Bone marrow (tissue), 2 donors: ENCODE results near the gene COMMD10.
A peak's percentile ranks its signal among the peaks of the same experiment; 100 is the strongest.
"Not testable (repeated sequence)": the region's sequence is repeated elsewhere in the genome, so short reads cannot be mapped to it uniquely, and the experiment has no call there.

Experiments used
- DNase-seq, 2 donors: peaks; one replicate each; lab custom pipeline; 2025; lab: John Stamatoyannopoulos, UW

COMMD10 gene

GRCh38 chr5:116084871-116085715, at the start of gene COMMD10:
Gene COMMD10 (plus strand): TSS chr5:116085025.
- DNase-seq = peak; percentile 51 to 55

GRCh38 chr5:116035123-116035522, 49.7 kb upstream of the COMMD10 start:
- no peak for DNase-seq

DNA sequence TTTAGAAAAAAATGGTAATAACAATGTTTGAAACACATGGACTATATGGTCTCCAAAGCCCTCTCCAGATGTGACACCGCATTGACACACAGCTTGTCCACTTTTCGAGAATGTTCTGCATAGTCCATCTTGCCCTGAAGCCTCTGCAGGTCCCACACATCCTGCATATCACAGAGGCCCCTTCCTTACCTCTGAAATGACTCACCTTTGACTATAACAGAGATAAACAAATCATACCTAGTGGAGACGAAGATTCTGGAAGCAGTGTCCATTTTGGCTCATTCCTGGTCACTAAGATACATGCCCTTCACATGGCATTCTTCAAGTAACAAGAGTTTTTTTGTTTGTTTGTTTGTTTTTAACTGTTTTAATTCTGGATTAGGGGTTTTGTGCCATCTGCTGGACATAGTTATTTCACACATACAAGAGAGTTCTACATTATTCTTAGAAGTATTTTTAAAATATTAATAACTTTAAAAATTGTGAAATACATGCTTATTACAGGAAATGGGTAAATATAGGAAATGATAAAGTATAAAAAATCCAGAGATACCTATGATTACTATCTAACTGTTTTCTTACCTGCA, 47.5 kb upstream of the COMMD10 start:
- DNase-seq = no peak

GRCh38 chr5:116038817-116039216, 46.0 kb upstream of the COMMD10 start:
- no peak for DNase-seq

DNA sequence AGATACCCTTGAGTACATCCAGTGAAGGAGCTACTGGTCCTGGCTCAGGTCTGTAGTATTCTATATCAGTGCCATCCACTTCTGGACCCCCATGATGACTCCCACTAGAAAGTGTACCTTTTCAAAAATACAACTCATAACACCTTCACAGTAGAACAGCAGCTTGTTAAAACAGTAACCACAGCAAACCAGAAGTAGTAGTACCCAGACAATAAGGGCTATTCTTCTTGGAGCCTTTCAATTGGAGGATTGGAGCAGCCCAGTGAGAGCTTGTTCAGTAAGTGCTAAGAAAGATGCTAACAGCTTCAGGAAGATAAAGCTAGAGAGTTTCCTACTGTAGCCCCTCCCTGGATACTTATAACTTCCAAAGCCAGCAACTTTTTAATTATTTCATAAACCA, 42.5 kb upstream of the COMMD10 start:
- no peak for DNase-seq

DNA sequence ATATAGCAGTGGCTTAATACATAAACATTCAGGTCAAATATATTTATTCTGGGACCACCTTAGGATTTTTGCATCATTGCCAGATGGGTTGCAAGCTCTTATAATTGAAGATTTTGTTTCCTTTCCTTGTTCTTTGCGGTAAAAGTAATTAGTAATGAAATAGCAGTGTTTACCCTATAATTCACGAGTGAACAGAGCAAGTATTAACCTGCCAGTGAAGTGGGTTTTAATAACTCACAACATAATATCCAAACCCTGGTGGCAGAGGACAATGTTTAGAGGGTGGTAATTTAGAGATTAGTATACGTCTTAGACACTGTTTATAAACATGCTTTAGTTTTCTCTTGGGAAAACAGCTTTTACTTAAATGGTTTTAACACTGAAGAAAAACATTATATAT, 40.8 kb upstream of the COMMD10 start:
- no peak for DNase-seq

DNA sequence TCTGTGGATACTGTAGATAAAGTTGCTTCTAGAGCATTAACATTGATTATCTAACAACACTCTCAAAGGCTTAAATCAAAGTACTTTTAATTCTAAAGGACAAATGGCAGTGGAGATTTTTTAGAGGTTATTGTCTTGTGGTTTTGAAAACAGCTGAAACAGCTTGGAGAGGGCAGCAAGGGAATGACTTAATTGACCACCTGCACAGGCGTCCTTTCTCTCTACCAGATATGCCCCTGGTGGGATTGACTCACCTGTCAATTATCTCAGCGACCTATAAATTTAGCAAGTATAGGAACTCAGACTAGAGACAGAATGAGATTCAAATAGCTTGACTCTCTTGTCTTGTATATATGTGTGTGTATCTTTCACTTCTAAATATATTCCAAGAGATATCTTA, 39.0 kb upstream of the COMMD10 start:
- no peak for DNase-seq

- no peak for DNase-seq
Observed at GRCh38 chr5:116046261-116046660, 38.6 kb upstream of the COMMD10 start.

DNA sequence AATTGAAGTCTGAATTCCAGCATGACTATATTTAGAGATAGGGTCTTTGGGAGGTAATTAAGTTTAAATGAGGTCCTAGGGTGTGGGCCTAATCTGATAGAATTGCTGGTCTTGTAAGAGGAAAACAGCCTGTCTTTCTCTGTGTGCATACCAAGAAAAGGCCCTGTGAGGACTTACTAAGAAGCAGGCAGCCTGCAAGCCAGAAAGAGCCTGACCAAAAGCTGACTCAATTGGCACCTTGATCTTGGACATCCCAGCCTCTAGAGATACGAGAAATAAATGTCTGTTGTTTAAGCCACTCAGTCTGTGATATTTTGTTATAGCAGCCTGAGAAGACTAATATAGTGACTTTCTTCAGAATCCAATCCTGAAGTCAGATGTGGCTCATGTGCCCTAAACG, 38.0 kb upstream of the COMMD10 start:
- no peak for DNase-seq

GRCh38 chr5:116058346-116058936, 26.4 kb upstream of the COMMD10 start:
- no peak for DNase-seq

- no peak for DNase-seq
Observed at GRCh38 chr5:116062352-116062751, 22.5 kb upstream of the COMMD10 start.

DNA sequence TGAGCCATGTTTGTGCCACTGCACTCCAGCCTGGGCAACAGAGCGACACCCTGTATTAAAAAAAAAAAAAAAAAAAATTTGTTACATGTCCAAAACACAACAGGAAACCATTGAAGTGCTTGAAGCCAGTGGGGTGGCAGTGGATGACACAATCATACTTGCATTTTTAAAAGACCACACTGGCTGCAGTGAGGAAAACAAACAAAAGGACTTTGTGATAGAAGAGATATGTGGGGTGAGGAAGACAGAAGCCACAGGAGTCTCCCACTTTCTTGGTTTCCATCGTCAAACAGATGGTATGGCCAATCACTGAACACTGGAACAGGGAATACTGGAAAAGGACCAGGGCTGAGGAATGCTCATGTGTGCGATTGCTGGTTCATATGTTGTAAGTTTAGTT, 20.9 kb upstream of the COMMD10 start:
- DNase-seq = no peak

GRCh38 chr5:116068028-116068632, 16.7 kb upstream of the COMMD10 start:
- peak in 1 of 2 donors; percentile 21 for DNase-seq

DNA sequence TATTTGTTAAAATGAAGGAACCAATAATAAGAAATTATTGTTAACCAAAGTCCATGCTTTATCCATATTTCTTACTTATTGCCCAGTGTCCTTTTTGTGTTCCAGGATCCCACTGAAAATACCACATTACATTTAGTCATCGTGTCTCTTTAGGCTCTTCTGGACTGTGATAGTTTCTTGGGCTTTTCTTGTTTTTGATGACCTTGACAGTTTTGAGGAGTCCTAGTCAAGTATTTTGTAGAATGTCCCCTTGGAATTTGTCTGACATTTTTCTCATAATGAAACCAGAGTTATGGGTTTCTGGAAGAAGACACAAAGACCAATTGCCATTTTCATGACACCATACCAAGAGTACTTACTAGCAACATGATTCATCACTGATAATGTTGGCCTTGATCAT, 13.6 kb upstream of the COMMD10 start:
- DNase-seq = no peak

DNA sequence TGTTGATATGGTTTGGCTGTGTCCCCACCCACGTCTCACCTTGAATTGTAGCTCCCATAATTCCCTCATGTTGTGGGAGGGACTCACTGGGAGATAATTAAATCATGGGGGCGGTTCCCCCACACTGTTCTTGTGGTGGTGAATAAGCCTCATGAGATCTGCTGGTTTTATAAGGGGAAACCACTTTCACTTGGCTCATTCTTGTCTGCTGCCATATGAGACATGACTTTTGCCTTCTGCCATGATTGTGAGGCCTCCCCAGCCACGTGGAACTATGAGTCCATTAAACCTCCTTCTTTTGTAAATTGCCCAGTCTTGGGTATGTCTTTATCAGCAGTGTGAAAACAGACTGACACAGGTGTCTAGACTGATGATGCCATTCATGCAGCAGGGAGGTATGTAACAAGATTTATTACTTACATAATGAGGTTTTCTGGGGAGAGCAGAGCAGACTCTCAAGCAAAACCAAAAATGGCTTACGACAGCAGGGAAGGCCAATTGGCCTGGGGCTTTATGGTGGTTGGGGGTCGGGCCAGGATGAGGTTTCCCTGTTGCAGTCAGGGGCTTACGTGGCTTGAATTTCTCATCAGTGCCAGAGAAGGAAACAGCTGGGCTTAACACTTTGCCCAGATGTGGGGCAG, 9.5 kb upstream of the COMMD10 start:
- peak in 1 of 2 donors; percentile 60 for DNase-seq

GRCh38 chr5:116076496-116076895, 8.3 kb upstream of the COMMD10 start:
- DNase-seq = peak in 1 of 2 donors; percentile 72

DNA sequence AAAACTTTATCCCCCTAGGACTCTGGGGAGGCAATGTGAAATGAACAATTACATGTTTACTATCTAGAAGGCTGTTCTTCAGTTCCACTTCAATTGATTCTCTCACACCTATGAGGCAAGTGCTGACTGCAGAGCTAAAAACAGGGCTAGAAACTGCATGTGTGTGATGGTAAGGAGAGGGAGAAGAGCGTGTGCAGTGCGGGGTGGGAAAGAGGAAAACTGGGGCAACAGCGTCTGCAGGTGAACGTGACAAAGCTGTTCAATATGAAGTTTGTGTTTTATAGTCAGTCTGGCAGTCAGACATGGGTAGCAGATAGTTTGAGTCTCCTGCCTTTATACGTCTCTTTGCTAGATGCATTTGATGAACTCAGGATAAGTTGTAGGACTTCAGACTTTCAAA, 6.6 kb upstream of the COMMD10 start:
- no peak for DNase-seq

DNA sequence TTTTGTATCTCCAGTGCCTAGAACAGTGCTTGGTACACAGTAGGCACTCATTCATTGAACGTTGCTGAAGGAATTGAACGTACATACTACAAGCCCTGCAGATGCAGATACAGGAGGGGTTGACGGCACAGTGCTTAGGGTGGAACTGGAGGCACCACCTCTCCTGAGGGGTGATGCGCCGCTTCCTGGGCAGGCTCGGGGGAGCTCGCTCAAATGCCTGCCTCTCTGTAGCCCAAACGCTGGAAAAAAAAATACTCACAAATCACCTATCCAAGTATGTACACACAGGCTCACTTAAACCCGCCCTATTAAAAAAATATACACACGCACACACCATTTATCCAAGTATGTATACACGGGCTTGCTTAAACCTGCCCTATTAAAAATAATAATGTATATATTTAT, 536 bp upstream of the COMMD10 start:
- no peak for DNase-seq

GRCh38 chr5:116086309-116086708, 1.5 kb downstream of the COMMD10 start:
- not testable (repeated sequence) for DNase-seq

GRCh38 chr5:116088062-116088461, 3.2 kb downstream of the COMMD10 start:
- no peak for DNase-seq

GRCh38 chr5:116090302-116090701, 5.5 kb downstream of the COMMD10 start:
- DNase-seq = no peak

GRCh38 chr5:116091416-116091815, 6.6 kb downstream of the COMMD10 start:
- DNase-seq = no peak
